Activated CD4-positive, alpha-beta T cell treated with anti-CD3 and anti-CD28 coated beads, Interleukin-2, amount 10 ng/mL, durations not matched to agents 24 days and 14 days (primary cell): Measurements from ENCODE around the gene SDF4. TPM values are rescaled to one million over a fixed set of nuclear protein-coding genes. Genes with fewer than 3 reads are reported as not detected.
A peak's percentile ranks its signal among the peaks of the same experiment; 100 is the strongest.

Experiments
- DNase-seq: peaks from one replicate; pipeline ENCODE4 v3.0.0; 2022
- H3K27ac Mint-ChIP-seq: one replicate; pipeline ENCODE4 v1.8.0; 2022; ENCODE audit warnings: mild to moderate bottlenecking, mixed read lengths
- H3K27me3 Mint-ChIP-seq: one replicate; pipeline ENCODE4 v1.8.0; 2022; ENCODE audit warnings: mixed read lengths
- H3K36me3 Mint-ChIP-seq: one replicate; pipeline ENCODE4 v1.8.0; 2022; ENCODE audit warnings: low read depth, mild to moderate bottlenecking, mixed read lengths
- H3K4me1 Mint-ChIP-seq: one replicate; pipeline ENCODE4 v1.8.0; 2021; ENCODE audit warnings: mixed read lengths
- H3K4me3 Mint-ChIP-seq: one replicate; pipeline ENCODE4 v1.8.0; 2022; ENCODE audit warnings: mild to moderate bottlenecking, moderate library complexity, mixed read lengths
- H3K9me3 Mint-ChIP-seq: one replicate; pipeline ENCODE4 v1.8.0; 2021; ENCODE audit warnings: mixed read lengths
- intact Hi-C: fragments of 100-400 bp; cut with micrococcal nuclease; formaldehyde crosslinking; loops from one replicate; pipeline ENCODE4 v1.15.1; 2023
- total RNA-seq: library from RNA; stranded (reverse); gene quantifications from 2 replicates; pipeline ENCODE4 v1.2.3, GENCODE V29; 2022

SDF4 gene
- total RNA-seq, result 175 and 194 TPM in 2 replicates

- DNase-seq, result peak; percentile 99
- H3K4me1 Mint-ChIP-seq, result peaks cover 26% of the 10 kb centered on the region
- H3K36me3 Mint-ChIP-seq, result peaks cover 46% of the 10 kb centered on the region
- H3K4me3 Mint-ChIP-seq, result peak within 1 kb of the TSS; percentile 91
- no peaks in the 10 kb centered on the region for H3K27me3 Mint-ChIP-seq
- intact Hi-C loops, result loop anchor here (2.0 kb wide), 1 partner anchor 17 kb away; the partner anchor contains the start of gene TNFRSF4
- H3K27ac Mint-ChIP-seq, result peak within 1 kb of the TSS; percentile 86
- H3K9me3 Mint-ChIP-seq, result peaks cover 3% of the 10 kb centered on the region
Observed at GRCh38 chr1:1231400-1232207, at the start of gene SDF4. TSS of gene SDF4 (minus strand) at chr1:1232001. CDS start at chr1:1228772, 3,229 bp downstream.

GRCh38 chr1:1280782-1281481, 49.1 kb upstream of the SDF4 start:
- no peak for DNase-seq
- intact Hi-C loops, result no loop called here
- Mint-ChIP-seq H3K27me3 (no peaks in the 10 kb centered on the region), H3K36me3 (no peaks in the 10 kb centered on the region), H3K9me3 (no peaks in the 10 kb centered on the region), H3K4me1 (peaks cover 2% of the 10 kb centered on the region), H3K27ac (peak overlapping the region; percentile 29), H3K4me3 (no peak overlapping the region)

GRCh38 chr1:1279028-1279427, 47.2 kb upstream of the SDF4 start:
- intact Hi-C loops, result no loop called here
- no peak overlapping the region for H3K4me3 Mint-ChIP-seq
- H3K27ac Mint-ChIP-seq, result no peak overlapping the region

GRCh38 chr1:1278620-1279019, 46.8 kb upstream of the SDF4 start:
- Mint-ChIP-seq H3K4me3 (no peak overlapping the region), H3K27me3 (no peaks in the 10 kb centered on the region), H3K4me1 (peaks cover 4% of the 10 kb centered on the region), H3K27ac (no peak overlapping the region), H3K36me3 (no peaks in the 10 kb centered on the region), H3K9me3 (no peaks in the 10 kb centered on the region)
- intact Hi-C loops, result no loop called here
- DNase-seq, result no peak

More at GRCh38 chr1:1279028-1279427, 47.2 kb upstream of the SDF4 start:
- DNase-seq, result no peak
- Mint-ChIP-seq H3K9me3 (no peaks in the 10 kb centered on the region), H3K4me1 (peaks cover 4% of the 10 kb centered on the region), H3K27me3 (no peaks in the 10 kb centered on the region), H3K36me3 (no peaks in the 10 kb centered on the region)

GRCh38 chr1:1275836-1276235, 44.0 kb upstream of the SDF4 start:
- peaks cover 18% of the 10 kb centered on the region for H3K4me1 Mint-ChIP-seq
- intact Hi-C loops, result no loop called here

GRCh38 chr1:1274931-1275431, 43.2 kb upstream of the SDF4 start:
- no peaks in the 10 kb centered on the region for H3K9me3 Mint-ChIP-seq
- H3K36me3 Mint-ChIP-seq, result peaks cover 13% of the 10 kb centered on the region
- H3K4me3 Mint-ChIP-seq, result peak overlapping the region; percentile 76
- intact Hi-C loops, result loop anchor here (5.0 kb wide), 1 partner anchor 73 kb away; no protein-coding TSS in a partner anchor
- H3K27me3 Mint-ChIP-seq, result no peaks in the 10 kb centered on the region
- no peak for DNase-seq
- H3K27ac Mint-ChIP-seq, result peak overlapping the region; percentile 69
- H3K4me1 Mint-ChIP-seq, result peaks cover 25% of the 10 kb centered on the region

More at GRCh38 chr1:1275836-1276235, 44.0 kb upstream of the SDF4 start:
- Mint-ChIP-seq H3K27me3 (no peaks in the 10 kb centered on the region), H3K36me3 (peaks cover 6% of the 10 kb centered on the region), H3K9me3 (no peaks in the 10 kb centered on the region), H3K27ac (no peak overlapping the region), H3K4me3 (peak overlapping the region; percentile 27)
- no peak for DNase-seq

GRCh38 chr1:1274299-1274930, 42.6 kb upstream of the SDF4 start:
- Mint-ChIP-seq H3K36me3 (peaks cover 14% of the 10 kb centered on the region), H3K9me3 (no peaks in the 10 kb centered on the region), H3K27me3 (no peaks in the 10 kb centered on the region), H3K27ac (peak overlapping the region; percentile 69), H3K4me1 (peaks cover 28% of the 10 kb centered on the region), H3K4me3 (peak overlapping the region; percentile 76)
- no peak for DNase-seq
- intact Hi-C loops, result loop anchor here (5.0 kb wide), 1 partner anchor 72 kb away; no protein-coding TSS in a partner anchor

- H3K9me3 Mint-ChIP-seq, result no peaks in the 10 kb centered on the region
- peak; percentile 97 for DNase-seq
- no peaks in the 10 kb centered on the region for H3K27me3 Mint-ChIP-seq
- H3K4me1 Mint-ChIP-seq, result peaks cover 28% of the 10 kb centered on the region
- intact Hi-C loops, result loop anchor here (1.0 to 5.0 kb wide), 2 partner anchors 71 to 157 kb away; partner anchors contain the start of gene C1orf159
- H3K36me3 Mint-ChIP-seq, result peaks cover 15% of the 10 kb centered on the region
- peak within 1 kb of the TSS; percentile 76 for H3K27ac Mint-ChIP-seq
- peak within 1 kb of the TSS; percentile 86 for H3K4me3 Mint-ChIP-seq
Observed at GRCh38 chr1:1273512-1274298, 41.9 kb upstream of the SDF4 start, which contains the start of gene UBE2J2. TSS of gene UBE2J2 (minus strand) at chr1:1273854. CDS start at chr1:1267992, 5,862 bp downstream.

GRCh38 chr1:1273209-1273511, 41.4 kb upstream of the SDF4 start:
- Mint-ChIP-seq H3K36me3 (peaks cover 17% of the 10 kb centered on the region), H3K9me3 (no peaks in the 10 kb centered on the region), H3K27ac (peak overlapping the region; percentile 76), H3K4me1 (peaks cover 28% of the 10 kb centered on the region), H3K27me3 (no peaks in the 10 kb centered on the region), H3K4me3 (peak overlapping the region; percentile 86)
- intact Hi-C loops, result loop anchor here (1.0 to 5.0 kb wide), 2 partner anchors 71 to 157 kb away; partner anchors contain the start of gene C1orf159
- DNase-seq, result peak; percentile 70

- intact Hi-C loops, result loop anchor here (1.0 to 5.0 kb wide), 2 partner anchors 70 to 156 kb away; partner anchors contain the start of gene C1orf159
- Mint-ChIP-seq H3K36me3 (peaks cover 20% of the 10 kb centered on the region), H3K9me3 (no peaks in the 10 kb centered on the region), H3K4me3 (peak overlapping the region; percentile 86), H3K27ac (peak overlapping the region; percentile 76), H3K27me3 (no peaks in the 10 kb centered on the region), H3K4me1 (peaks cover 28% of the 10 kb centered on the region)
- DNase-seq, result peak; percentile 75
Observed at GRCh38 chr1:1272341-1273208, 40.8 kb upstream of the SDF4 start.

GRCh38 chr1:1270813-1271212, 39.0 kb upstream of the SDF4 start:
- Mint-ChIP-seq H3K36me3 (peaks cover 31% of the 10 kb centered on the region), H3K4me3 (peak overlapping the region; percentile 78), H3K27me3 (no peaks in the 10 kb centered on the region), H3K4me1 (peaks cover 31% of the 10 kb centered on the region), H3K9me3 (no peaks in the 10 kb centered on the region), H3K27ac (peak overlapping the region; percentile 78)
- DNase-seq, result no peak
- intact Hi-C loops, result loop anchor here (5.0 kb wide), 1 partner anchor 69 kb away; no protein-coding TSS in a partner anchor

GRCh38 chr1:1268284-1268682, 36.5 kb upstream of the SDF4 start:
- Mint-ChIP-seq H3K27me3 (no peaks in the 10 kb centered on the region), H3K9me3 (no peaks in the 10 kb centered on the region), H3K36me3 (peaks cover 42% of the 10 kb centered on the region), H3K4me3 (no peak overlapping the region), H3K4me1 (peaks cover 30% of the 10 kb centered on the region), H3K27ac (no peak overlapping the region)
- intact Hi-C loops, result no loop called here
- DNase-seq, result no peak
